GM11168 (cell line): ENCODE results near the gene ZBP1.

ENCODE experiments used
- in situ Hi-C: fragments of 300-500 bp; cut with MboI; formaldehyde crosslinking; loops from one replicate; pipeline ENCODE4 v1.12.0; 2022; ENCODE audit warnings: low sequenced_read_pairs; ENCODE audit not compliant: unreplicated experiment

The ZBP1 gene

DNA sequence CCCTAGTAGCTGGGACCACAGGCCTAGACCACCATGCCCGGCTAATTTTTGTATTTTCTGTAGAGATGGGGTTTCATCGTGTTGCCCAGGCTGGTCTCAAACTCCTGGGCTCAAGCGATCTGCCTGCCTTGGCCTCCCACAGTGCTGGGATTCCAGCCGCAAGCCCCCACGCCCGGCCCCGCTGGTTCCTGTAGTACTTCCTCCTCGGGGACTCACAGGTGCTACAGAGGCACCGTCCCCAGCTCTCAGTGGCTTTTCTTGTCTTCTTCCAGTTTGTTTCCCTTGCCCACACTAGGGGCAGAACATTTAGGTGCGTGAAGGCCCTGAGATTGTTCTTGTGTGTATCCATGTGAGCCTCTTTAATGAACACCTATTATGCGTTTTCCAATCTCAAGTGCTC, 773 bp upstream of the ZBP1 start:
- in situ Hi-C loops = no loop called here

DNA sequence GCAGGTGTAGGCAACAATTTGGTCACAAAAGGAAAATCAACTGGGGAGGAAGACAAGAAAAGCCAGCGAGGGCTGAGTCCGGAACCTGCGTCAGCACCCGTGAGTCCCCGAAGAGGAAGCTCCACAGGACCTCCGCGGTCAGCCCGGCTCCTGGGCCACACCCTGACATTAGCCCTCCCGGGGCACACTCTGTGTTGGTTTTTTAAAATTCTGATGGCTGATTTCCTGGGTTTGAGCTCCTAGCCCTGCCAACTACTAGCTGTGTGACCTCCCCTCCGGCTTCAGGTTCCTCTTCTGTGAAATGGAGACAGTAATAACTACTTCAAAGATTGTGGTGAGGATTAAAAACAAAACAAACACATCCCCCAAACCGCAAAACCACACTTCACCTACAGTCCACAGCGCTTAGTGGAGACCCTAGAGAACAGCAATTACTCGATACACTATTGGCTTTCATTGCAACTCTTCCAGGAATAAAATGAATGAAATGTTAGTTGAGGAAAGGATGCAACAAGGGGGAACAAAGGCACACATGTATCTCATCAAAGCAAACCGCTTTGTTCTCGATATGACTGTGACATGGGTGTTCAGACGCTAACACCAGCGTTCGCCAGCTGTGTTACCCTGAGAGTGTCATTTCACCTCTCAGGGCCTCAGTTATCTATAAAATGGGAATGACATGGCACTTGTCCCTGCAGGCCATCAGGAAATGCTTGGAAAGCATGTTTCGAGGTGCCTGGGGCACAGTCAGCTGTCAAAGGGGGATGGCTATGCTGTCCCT, 985 bp downstream of the ZBP1 start:
- in situ Hi-C loops = loop anchor here (10.0 kb wide), 1 partner anchor 716 kb away; no protein-coding TSS in a partner anchor

- in situ Hi-C loops = loop anchor here (10.0 kb wide), 1 partner anchor 716 kb away; no protein-coding TSS in a partner anchor
Observed at GRCh38 chr20:57618764-57619050, 1.5 kb downstream of the ZBP1 start.

GRCh38 chr20:57618091-57618763, 2.0 kb downstream of the ZBP1 start:
- in situ Hi-C loops = loop anchor here (10.0 kb wide), 1 partner anchor 717 kb away; no protein-coding TSS in a partner anchor

GRCh38 chr20:57617079-57617795, 3.0 kb downstream of the ZBP1 start:
- in situ Hi-C loops = loop anchor here (10.0 kb wide), 1 partner anchor 718 kb away; no protein-coding TSS in a partner anchor

- in situ Hi-C loops = loop anchor here (10.0 kb wide), 1 partner anchor 718 kb away; no protein-coding TSS in a partner anchor
Observed at GRCh38 chr20:57616143-57616951, 3.9 kb downstream of the ZBP1 start.

GRCh38 chr20:57615445-57615811, 4.8 kb downstream of the ZBP1 start:
- in situ Hi-C loops = loop anchor here (10.0 kb wide), 1 partner anchor 719 kb away; no protein-coding TSS in a partner anchor

DNA sequence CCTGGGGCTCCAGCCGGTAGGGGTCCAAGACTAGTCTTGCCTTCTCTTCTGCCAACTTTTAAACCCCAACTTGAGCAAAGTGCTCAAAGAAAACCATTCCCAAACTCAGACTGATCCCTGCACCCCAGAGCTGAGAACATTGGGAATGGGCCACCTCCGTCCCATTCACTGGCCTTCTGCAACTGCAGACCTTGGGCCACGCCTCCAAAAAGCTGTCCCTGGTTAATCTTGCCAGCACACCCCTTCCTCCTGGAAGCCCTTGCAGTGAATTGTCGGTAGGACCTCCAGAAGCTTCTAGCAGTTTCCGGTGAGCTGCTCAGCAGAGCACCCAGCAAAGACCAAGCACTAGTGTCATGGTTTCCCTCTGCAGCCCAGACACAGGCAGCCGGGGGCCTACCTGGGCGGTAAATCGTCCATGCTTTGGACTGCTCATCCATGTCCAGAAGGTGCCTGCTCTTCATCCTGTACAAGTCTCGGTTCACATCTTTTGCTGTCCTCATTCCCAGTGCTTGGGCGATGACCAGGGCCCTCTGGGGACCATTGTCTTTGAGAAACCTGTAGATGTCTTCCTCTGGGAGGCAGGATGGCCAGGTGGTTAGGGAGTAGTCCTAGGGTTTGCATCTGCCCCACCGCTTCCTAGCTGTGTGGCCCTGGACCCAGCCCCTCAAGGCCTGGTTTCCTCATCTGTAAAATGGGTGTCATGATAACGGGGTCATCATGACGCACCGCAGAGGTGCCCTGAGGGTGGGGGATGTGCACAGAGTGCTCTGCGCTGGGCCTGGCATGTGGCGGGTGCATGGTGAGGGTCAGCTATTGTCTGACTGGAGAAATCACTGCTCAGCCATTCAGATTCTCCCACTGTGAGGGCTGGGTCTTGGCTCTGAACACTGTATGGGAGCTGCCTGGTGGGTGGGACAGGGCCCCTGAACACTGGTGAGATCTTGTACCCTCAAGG, 5.5 kb downstream of the ZBP1 start:
- in situ Hi-C loops = loop anchor here (10.0 kb wide), 1 partner anchor 720 kb away; no protein-coding TSS in a partner anchor

GRCh38 chr20:57613481-57613921, 6.7 kb downstream of the ZBP1 start:
- in situ Hi-C loops = loop anchor here (10.0 kb wide), 1 partner anchor 721 kb away; no protein-coding TSS in a partner anchor

DNA sequence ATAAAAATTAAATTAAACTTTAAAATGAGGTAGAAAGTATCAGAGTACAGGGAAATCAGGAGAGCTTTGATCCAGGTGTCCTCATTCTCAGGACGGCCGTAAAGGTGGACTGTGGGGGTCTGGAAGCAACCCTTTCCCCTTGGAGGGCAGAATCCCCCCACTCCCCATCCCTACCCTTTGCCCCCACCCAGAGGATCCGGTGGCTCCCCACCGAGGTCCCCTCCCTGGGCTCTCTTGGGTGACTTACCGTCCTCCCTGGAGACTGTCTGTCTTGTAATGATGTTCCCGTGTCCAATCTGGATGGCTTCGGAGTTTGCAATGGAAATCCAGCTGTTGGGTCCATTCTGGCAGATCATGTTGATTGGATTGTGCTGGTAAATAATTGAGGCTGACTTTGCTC, 7.3 kb downstream of the ZBP1 start:
- in situ Hi-C loops = loop anchor here (10.0 kb wide), 1 partner anchor 722 kb away; no protein-coding TSS in a partner anchor

DNA sequence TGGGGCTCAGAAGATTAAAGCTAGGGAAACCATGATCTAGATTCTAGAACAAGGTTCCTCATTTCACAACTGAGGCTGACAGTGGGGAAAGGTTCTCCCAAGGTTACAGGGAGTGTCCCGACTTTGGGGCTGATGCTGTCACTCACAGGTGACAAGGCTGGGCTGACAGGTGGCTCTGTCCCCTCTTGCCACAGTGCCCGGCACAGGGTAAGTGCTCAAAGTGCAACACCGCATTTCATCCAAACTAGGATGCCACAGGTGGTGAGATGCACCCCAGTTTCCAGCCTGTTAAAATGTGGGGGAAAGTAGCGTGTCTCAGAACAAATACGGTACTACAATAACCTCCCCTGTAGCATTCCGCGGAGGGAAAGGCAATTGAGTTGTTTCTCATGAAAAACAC, 7.8 kb downstream of the ZBP1 start:
- in situ Hi-C loops = loop anchor here (10.0 kb wide), 1 partner anchor 722 kb away; no protein-coding TSS in a partner anchor

DNA sequence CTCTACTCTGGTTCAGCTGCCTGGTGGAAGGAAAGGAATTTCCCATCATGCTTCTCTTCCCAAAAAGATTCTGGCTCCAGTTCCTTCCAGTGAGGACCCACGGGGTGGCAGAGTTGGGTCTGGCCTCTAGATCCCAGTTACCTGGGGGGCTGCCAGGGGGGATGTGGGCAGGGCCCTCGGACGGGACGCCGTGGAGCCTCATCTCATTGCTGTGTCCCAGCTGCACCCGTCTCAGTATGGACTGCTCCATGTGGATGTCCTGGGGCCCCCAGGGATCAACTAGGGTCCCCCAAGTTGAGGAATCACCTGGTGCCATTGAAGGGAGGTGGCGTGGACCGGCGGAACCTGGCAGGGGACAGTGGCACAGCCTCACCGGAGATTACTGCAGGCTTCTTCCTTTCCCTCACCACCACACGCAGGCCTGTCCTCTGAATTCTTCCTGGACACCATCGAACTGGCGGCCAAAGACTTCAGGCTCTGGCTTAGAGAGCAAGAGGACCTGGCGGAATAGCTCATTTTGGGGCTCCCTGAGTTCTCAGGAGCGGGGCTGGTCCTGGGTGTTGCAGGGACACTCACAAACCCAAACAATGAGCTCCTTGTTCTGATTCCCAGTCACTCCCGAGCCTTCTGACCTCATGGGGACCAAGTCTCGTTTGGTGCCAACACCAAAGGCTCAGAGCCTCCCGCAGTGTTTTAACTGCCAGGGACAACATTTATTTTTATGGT, 8.5 kb downstream of the ZBP1 start:
- in situ Hi-C loops = loop anchor here (10.0 kb wide), 1 partner anchor 723 kb away; no protein-coding TSS in a partner anchor

GRCh38 chr20:57610261-57610952, 9.8 kb downstream of the ZBP1 start:
- in situ Hi-C loops = loop anchor here (10.0 kb wide), 1 partner anchor 724 kb away; no protein-coding TSS in a partner anchor

- in situ Hi-C loops = loop anchor here (10.0 kb wide), 2 partner anchors 575 to 725 kb away; no protein-coding TSS in a partner anchor
Observed at GRCh38 chr20:57609842-57610167, 10.4 kb downstream of the ZBP1 start.

- in situ Hi-C loops = loop anchor here (10.0 kb wide), 1 partner anchor 576 kb away; no protein-coding TSS in a partner anchor
Observed at GRCh38 chr20:57609086-57609841, 11.0 kb downstream of the ZBP1 start.

DNA sequence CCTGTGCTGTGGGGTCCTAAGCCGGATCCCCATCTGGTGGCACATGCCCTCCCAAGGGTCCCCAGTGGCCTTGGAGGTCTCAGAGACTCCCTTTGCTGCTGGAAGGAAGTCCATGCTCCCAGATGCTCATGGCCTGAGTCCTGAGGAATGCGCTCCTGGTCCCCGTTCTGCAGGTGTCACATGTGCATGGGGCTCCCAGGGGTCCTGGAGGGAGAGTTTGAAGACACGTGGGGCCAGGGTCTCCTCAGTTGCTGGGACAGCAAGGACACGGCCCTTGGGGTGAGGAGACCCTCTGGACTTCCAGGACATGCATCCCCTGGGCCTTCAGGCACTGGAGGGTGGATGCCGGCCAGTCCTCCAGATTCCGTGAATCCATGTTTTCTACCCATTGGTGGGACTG, 11.7 kb downstream of the ZBP1 start:
- in situ Hi-C loops = loop anchor here (10.0 kb wide), 1 partner anchor 576 kb away; no protein-coding TSS in a partner anchor
